ENCODE data around the gene PIK3C3.

DNA sequence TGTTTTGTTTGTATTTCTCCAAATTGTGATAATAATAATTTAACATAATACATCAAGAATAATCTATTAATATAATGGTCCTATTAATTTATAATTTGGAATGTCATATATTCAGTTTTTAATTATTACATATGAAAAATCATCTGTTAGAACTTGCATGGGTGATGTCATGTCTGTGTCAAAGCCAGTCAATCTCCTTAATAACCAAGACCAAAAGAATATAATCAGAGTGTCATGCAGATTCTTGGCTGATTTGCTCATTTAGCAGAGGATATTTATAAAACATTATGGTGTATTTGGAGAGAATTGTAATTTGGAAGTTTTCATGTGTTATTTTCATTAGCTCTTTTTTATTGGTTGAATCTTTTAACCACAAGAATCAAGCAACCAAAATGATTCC is 96.4 kb downstream of the PIK3C3 start:
- TF ChIP-seq, protein P1, sequence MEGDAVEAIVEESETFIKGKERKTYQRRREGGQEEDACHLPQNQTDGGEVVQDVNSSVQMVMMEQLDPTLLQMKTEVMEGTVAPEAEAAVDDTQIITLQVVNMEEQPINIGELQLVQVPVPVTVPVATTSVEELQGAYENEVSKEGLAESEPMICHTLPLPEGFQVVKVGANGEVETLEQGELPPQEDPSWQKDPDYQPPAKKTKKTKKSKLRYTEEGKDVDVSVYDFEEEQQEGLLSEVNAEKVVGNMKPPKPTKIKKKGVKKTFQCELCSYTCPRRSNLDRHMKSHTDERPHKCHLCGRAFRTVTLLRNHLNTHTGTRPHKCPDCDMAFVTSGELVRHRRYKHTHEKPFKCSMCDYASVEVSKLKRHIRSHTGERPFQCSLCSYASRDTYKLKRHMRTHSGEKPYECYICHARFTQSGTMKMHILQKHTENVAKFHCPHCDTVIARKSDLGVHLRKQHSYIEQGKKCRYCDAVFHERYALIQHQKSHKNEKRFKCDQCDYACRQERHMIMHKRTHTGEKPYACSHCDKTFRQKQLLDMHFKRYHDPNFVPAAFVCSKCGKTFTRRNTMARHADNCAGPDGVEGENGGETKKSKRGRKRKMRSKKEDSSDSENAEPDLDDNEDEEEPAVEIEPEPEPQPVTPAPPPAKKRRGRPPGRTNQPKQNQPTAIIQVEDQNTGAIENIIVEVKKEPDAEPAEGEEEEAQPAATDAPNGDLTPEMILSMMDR (IDR thresholded peaks at IDR 0.05): no peak
- no peak for TF ChIP-seq POLR2A (IDR thresholded peaks at IDR 0.05)
